Measurements from ENCODE around the gene ZNF93. TPM values are rescaled to one million over a fixed set of nuclear protein-coding genes. Genes with fewer than 3 reads are reported as not detected.
"Not testable (repeated sequence)": the region's sequence is repeated elsewhere in the genome, so short reads cannot be mapped to it uniquely, and the experiment has no call there.

Gene ZNF93
- total RNA-seq, 1 donor from 2014 or later, result 30.4 TPM

DNA sequence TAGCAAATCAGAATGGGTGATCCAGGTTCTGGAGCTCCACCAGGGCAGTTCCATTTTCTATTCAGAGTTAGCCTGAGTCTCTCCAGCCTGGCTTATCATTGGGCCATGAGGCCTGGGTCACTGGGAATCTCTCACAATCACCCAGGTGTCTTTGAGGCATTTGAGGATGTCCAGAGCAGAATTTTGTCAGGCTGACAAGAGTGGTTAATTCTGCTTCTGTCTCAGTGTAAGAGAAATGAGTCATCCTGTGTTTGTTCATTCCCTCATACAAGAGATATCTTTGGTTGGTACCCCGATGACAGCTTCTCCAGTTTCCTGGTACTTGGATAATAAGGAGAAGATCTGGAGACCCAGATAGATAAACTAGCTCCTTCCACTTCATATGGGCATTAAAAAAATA lies 10.4 kb downstream of the ZNF93 start:
- no peak overlapping the region for H3K4me3 Mint-ChIP-seq (ENCODE audit: unreplicated experiment)
- H3K36me3 Mint-ChIP-seq (ENCODE audit: low read depth, unreplicated experiment), result peaks cover 15% of the 10 kb centered on the region
- H3K27me3 Mint-ChIP-seq (ENCODE audit: unreplicated experiment), result no peaks in the 10 kb centered on the region
- DNase-seq (ENCODE audit: low spot score), result no peak
- no peak overlapping the region for H3K27ac Mint-ChIP-seq (ENCODE audit: unreplicated experiment)
- H3K4me1 Mint-ChIP-seq (ENCODE audit: unreplicated experiment), result peaks cover 6% of the 10 kb centered on the region
- H3K9me3 Mint-ChIP-seq (ENCODE audit: unreplicated experiment), result no peaks in the 10 kb centered on the region
- no peak for TF ChIP-seq CTCF (IDR thresholded peaks at IDR 0.05; ENCODE audit: unreplicated experiment)

- no peak for TF ChIP-seq CTCF (IDR thresholded peaks at IDR 0.05; ENCODE audit: unreplicated experiment)
- Mint-ChIP-seq H3K27me3 (ENCODE audit: unreplicated experiment) (peaks cover 1% of the 10 kb centered on the region), H3K36me3 (ENCODE audit: low read depth, unreplicated experiment) (peaks cover 39% of the 10 kb centered on the region), H3K9me3 (ENCODE audit: unreplicated experiment) (peaks cover 2% of the 10 kb centered on the region), H3K4me1 (ENCODE audit: unreplicated experiment) (peaks cover 6% of the 10 kb centered on the region), H3K4me3 (ENCODE audit: unreplicated experiment) (no peak overlapping the region), H3K27ac (ENCODE audit: unreplicated experiment) (no peak overlapping the region)
- DNase-seq (ENCODE audit: low spot score), result no peak
Measured at GRCh38 chr19:19914596-19914995, 13.8 kb downstream of the ZNF93 start.

- H3K9me3 Mint-ChIP-seq (ENCODE audit: unreplicated experiment), result peaks cover 40% of the 10 kb centered on the region
- DNase-seq (ENCODE audit: low spot score); H3K4me1 Mint-ChIP-seq (ENCODE audit: unreplicated experiment); H3K27me3 Mint-ChIP-seq (ENCODE audit: unreplicated experiment); H3K4me3 Mint-ChIP-seq (ENCODE audit: unreplicated experiment); H3K27ac Mint-ChIP-seq (ENCODE audit: unreplicated experiment): not testable (repeated sequence)
- H3K36me3 Mint-ChIP-seq (ENCODE audit: low read depth, unreplicated experiment), result peaks cover 84% of the 10 kb centered on the region
Measured at GRCh38 chr19:19930417-19930816, 29.7 kb downstream of the ZNF93 start.

- Mint-ChIP-seq H3K36me3 (ENCODE audit: low read depth, unreplicated experiment) (peaks cover 66% of the 10 kb centered on the region), H3K9me3 (ENCODE audit: unreplicated experiment) (peaks cover 43% of the 10 kb centered on the region), H3K4me3 (ENCODE audit: unreplicated experiment) (peak overlapping the region; percentile 88)
- not testable (repeated sequence) for DNase-seq (ENCODE audit: low spot score); H3K4me1 Mint-ChIP-seq (ENCODE audit: unreplicated experiment); H3K27me3 Mint-ChIP-seq (ENCODE audit: unreplicated experiment); H3K27ac Mint-ChIP-seq (ENCODE audit: unreplicated experiment)
Measured at GRCh38 chr19:19933432-19934314, 32.9 kb downstream of the ZNF93 start.

- Mint-ChIP-seq H3K4me3 (ENCODE audit: unreplicated experiment) (no peak overlapping the region), H3K9me3 (ENCODE audit: unreplicated experiment) (peaks cover 34% of the 10 kb centered on the region), H3K27me3 (ENCODE audit: unreplicated experiment) (peaks cover 2% of the 10 kb centered on the region), H3K36me3 (ENCODE audit: low read depth, unreplicated experiment) (peaks cover 44% of the 10 kb centered on the region), H3K27ac (ENCODE audit: unreplicated experiment) (no peak overlapping the region), H3K4me1 (ENCODE audit: unreplicated experiment) (no peaks in the 10 kb centered on the region)
- TF ChIP-seq CTCF (IDR thresholded peaks at IDR 0.05; ENCODE audit: unreplicated experiment), result no peak
- no peak for DNase-seq (ENCODE audit: low spot score)
Measured at GRCh38 chr19:19937403-19937802, 36.7 kb downstream of the ZNF93 start.

DNA sequence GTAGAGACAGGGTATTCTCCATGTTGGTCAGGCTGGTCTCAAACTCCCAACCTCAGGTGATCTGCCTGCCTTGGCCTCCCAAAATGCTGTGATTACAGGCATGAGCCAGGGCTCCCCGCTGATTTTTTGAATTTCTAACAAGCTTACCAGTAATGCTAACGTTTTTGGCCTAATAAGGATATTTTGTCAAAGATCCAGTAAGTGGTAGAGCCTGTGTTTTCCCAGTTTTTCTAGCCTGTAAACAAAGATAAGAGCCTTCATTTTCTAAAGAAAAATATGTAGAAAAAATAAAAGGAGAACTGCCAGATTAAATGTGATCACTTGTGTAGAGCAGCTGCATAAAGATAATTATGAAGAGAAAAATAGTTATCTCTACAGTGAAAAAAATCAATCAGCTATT lies 37.7 kb downstream of the ZNF93 start:
- TF ChIP-seq CTCF (IDR thresholded peaks at IDR 0.05; ENCODE audit: unreplicated experiment), result no peak
- Mint-ChIP-seq H3K9me3 (ENCODE audit: unreplicated experiment) (peaks cover 26% of the 10 kb centered on the region), H3K36me3 (ENCODE audit: low read depth, unreplicated experiment) (peaks cover 34% of the 10 kb centered on the region), H3K4me1 (ENCODE audit: unreplicated experiment) (no peaks in the 10 kb centered on the region), H3K27me3 (ENCODE audit: unreplicated experiment) (peaks cover 2% of the 10 kb centered on the region), H3K27ac (ENCODE audit: unreplicated experiment) (no peak overlapping the region), H3K4me3 (ENCODE audit: unreplicated experiment) (no peak overlapping the region)
- DNase-seq (ENCODE audit: low spot score), result no peak

Measured in endothelial cell (in vitro differentiated cells).